Smooth muscle cell of bladder (primary cell): Measurements from ENCODE around the gene NOTCH1. TPM values are rescaled to one million over a fixed set of nuclear protein-coding genes. Genes with fewer than 3 reads are reported as not detected.

Experiments
- total RNA-seq: library from RNA; depleted of rRNA; stranded (reverse); fragments of >200 nt; gene quantifications from 2 replicates; pipeline ENCODE4 v1.2.3, GENCODE V29; 2014

The NOTCH1 gene
- 13.5 and 17.4 TPM in 2 replicates for total RNA-seq

GRCh38 chr9:136545965-136546696 is at the start of gene NOTCH1:
Gene NOTCH1 (minus strand): TSS chr9:136546048. CDS start chr9:136545786, 262 bp downstream.

GRCh38 chr9:136482793-136483588 is 62.9 kb downstream of the NOTCH1 start, which contains the start of gene SEC16A:
Gene SEC16A (minus strand): TSS chr9:136483040. CDS start chr9:136477615, 5,425 bp downstream.

Other genes starting within 250 kb of the NOTCH1 start
- under 0.01 TPM in 2 replicates for gene CCDC187, start 242.0 kb downstream of the NOTCH1 start, total RNA-seq
- 27.4 and 37.9 TPM in 2 replicates for gene GPSM1, start 218.5 kb downstream of the NOTCH1 start, total RNA-seq
- 10.7 and 13.4 TPM in 2 replicates for gene DNLZ, start 182.3 kb downstream of the NOTCH1 start, total RNA-seq
- 2.2 and 3.0 TPM in 2 replicates for gene CARD9, start 172.4 kb downstream of the NOTCH1 start, total RNA-seq
- 5.1 and 6.6 TPM in 2 replicates for gene SNAPC4, start 145.9 kb downstream of the NOTCH1 start, total RNA-seq
- 20.3 and 31.3 TPM in 2 replicates for gene ENTR1, start 135.4 kb downstream of the NOTCH1 start, total RNA-seq
- gene PMPCA, start 135.4 kb downstream of the NOTCH1 start, total RNA-seq = 35.4 and 47.1 TPM in 2 replicates
- 4.1 and 4.5 TPM in 2 replicates for gene INPP5E, start 106.2 kb downstream of the NOTCH1 start, total RNA-seq
- gene SEC16A, start 63.0 kb downstream of the NOTCH1 start, total RNA-seq = 12.7 and 18.7 TPM in 2 replicates
- 10.5 and 15.6 TPM in 2 replicates for gene EGFL7, start 116.9 kb upstream of the NOTCH1 start, total RNA-seq
- 42.0 and 46.8 TPM in 2 replicates for gene AGPAT2, start 141.4 kb upstream of the NOTCH1 start, total RNA-seq
- gene DIPK1B, start 166.5 kb upstream of the NOTCH1 start, total RNA-seq = 1.00 and 1.0 TPM in 2 replicates
- gene LCN10, start 196.9 kb upstream of the NOTCH1 start, total RNA-seq = not detected in 2 replicates
- gene LCN6, start 202.5 kb upstream of the NOTCH1 start, total RNA-seq = not detected in 2 replicates
- gene LCN8, start 212.2 kb upstream of the NOTCH1 start, total RNA-seq = not detected in 2 replicates
- gene LCN15, start 218.5 kb upstream of the NOTCH1 start, total RNA-seq = not detected in 2 replicates
- 57.2 and 57.3 TPM in 2 replicates for gene TMEM141, start 245.3 kb upstream of the NOTCH1 start, total RNA-seq